GM18498 (cell line): ENCODE measurements around the gene MOV10L1.
"Not testable (repeated sequence)": the region's sequence is repeated elsewhere in the genome, so short reads cannot be mapped to it uniquely, and the experiment has no call there.

ENCODE experiments used
- ATAC-seq: cut with Tn5 transposase; IDR thresholded peaks from one replicate; pipeline ENCODE4 v1.9.1; 2021; ENCODE audit warnings: mild to moderate bottlenecking, moderate library complexity; ENCODE audit not compliant: unreplicated experiment

The MOV10L1 gene

GRCh38 chr22:50199829-50200460 is 110.1 kb downstream of the MOV10L1 start:
- ATAC-seq = peak; percentile 2

- peak; percentile 75 for ATAC-seq
These were observed 110.8 kb downstream of the MOV10L1 start, which contains the start of gene SELENOO for GRCh38 chr22:50200461-50201190. Gene SELENOO, plus strand, starts transcription at chr22:50201011. Its CDS starts 26 bp downstream, at chr22:50201037.

- peak; percentile 22 for ATAC-seq
These were observed 111.7 kb downstream of the MOV10L1 start for GRCh38 chr22:50201191-50202129.

- no peak for ATAC-seq
These were observed 112.4 kb downstream of the MOV10L1 start for GRCh38 chr22:50202130-50202666.

- ATAC-seq = no peak
These were observed 113.5 kb downstream of the MOV10L1 start for GRCh38 chr22:50203288-50203687.

- no peak for ATAC-seq
These were observed 114.8 kb downstream of the MOV10L1 start for GRCh38 chr22:50204571-50204970.

- not testable (repeated sequence) for ATAC-seq
These were observed 115.2 kb downstream of the MOV10L1 start for GRCh38 chr22:50204998-50205397.

- no peak for ATAC-seq
These were observed 116.2 kb downstream of the MOV10L1 start for GRCh38 chr22:50205781-50206569.

GRCh38 chr22:50206599-50206998 is 116.8 kb downstream of the MOV10L1 start:
- no peak for ATAC-seq

GRCh38 chr22:50207383-50208140 is 117.8 kb downstream of the MOV10L1 start:
- no peak for ATAC-seq

- ATAC-seq = no peak
These were observed 118.7 kb downstream of the MOV10L1 start for GRCh38 chr22:50208430-50208938.

- ATAC-seq = no peak
These were observed 119.4 kb downstream of the MOV10L1 start for GRCh38 chr22:50208939-50209892.

- ATAC-seq = no peak
These were observed 120.1 kb downstream of the MOV10L1 start for GRCh38 chr22:50209893-50210292.

GRCh38 chr22:50210378-50211139 is 120.8 kb downstream of the MOV10L1 start:
- no peak for ATAC-seq

GRCh38 chr22:50211147-50211546 is 121.3 kb downstream of the MOV10L1 start:
- no peak for ATAC-seq
